GM18519 (cell line): ENCODE measurements around the gene ZEB2.

ENCODE experiments used
- ATAC-seq: cut with Tn5 transposase; IDR thresholded peaks from one replicate; pipeline ENCODE4 v1.9.1; 2021; ENCODE audit warnings: mild to moderate bottlenecking, moderate library complexity; ENCODE audit not compliant: unreplicated experiment, low FRiP score

The ZEB2 gene

GRCh38 chr2:144454466-144455287 is 65.2 kb downstream of the ZEB2 start:
- ATAC-seq, result no peak

GRCh38 chr2:144453486-144454158 is 66.3 kb downstream of the ZEB2 start:
- no peak for ATAC-seq

- no peak for ATAC-seq
Measured at GRCh38 chr2:144452989-144453336, 67.0 kb downstream of the ZEB2 start.

GRCh38 chr2:144452169-144452988 is 67.5 kb downstream of the ZEB2 start:
- no peak for ATAC-seq

- no peak for ATAC-seq
Measured at GRCh38 chr2:144451443-144451842, 68.5 kb downstream of the ZEB2 start.

GRCh38 chr2:144449028-144449406 is 70.9 kb downstream of the ZEB2 start:
- ATAC-seq, result no peak

- no peak for ATAC-seq
Measured at GRCh38 chr2:144448389-144449027, 71.4 kb downstream of the ZEB2 start.

- ATAC-seq, result no peak
Measured at GRCh38 chr2:144447535-144447934, 72.4 kb downstream of the ZEB2 start.

- ATAC-seq, result no peak
Measured at GRCh38 chr2:144446136-144446535, 73.8 kb downstream of the ZEB2 start.

GRCh38 chr2:144445196-144445595 is 74.7 kb downstream of the ZEB2 start:
- no peak for ATAC-seq

- ATAC-seq, result no peak
Measured at GRCh38 chr2:144443837-144444817, 75.8 kb downstream of the ZEB2 start.

- no peak for ATAC-seq
Measured at GRCh38 chr2:144441711-144442141, 78.2 kb downstream of the ZEB2 start.

GRCh38 chr2:144439993-144440392 is 79.9 kb downstream of the ZEB2 start:
- no peak for ATAC-seq

GRCh38 chr2:144438801-144439631 is 80.9 kb downstream of the ZEB2 start:
- no peak for ATAC-seq

- no peak for ATAC-seq
Measured at GRCh38 chr2:144437636-144438035, 82.3 kb downstream of the ZEB2 start.

GRCh38 chr2:144434425-144435222 is 85.3 kb downstream of the ZEB2 start:
- no peak for ATAC-seq

- no peak for ATAC-seq
Measured at GRCh38 chr2:144432921-144433320, 87.0 kb downstream of the ZEB2 start.

- no peak for ATAC-seq
Measured at GRCh38 chr2:144431998-144432397, 87.9 kb downstream of the ZEB2 start.
